ENCODE data around the gene TXNIP.

TXNIP gene

DNA sequence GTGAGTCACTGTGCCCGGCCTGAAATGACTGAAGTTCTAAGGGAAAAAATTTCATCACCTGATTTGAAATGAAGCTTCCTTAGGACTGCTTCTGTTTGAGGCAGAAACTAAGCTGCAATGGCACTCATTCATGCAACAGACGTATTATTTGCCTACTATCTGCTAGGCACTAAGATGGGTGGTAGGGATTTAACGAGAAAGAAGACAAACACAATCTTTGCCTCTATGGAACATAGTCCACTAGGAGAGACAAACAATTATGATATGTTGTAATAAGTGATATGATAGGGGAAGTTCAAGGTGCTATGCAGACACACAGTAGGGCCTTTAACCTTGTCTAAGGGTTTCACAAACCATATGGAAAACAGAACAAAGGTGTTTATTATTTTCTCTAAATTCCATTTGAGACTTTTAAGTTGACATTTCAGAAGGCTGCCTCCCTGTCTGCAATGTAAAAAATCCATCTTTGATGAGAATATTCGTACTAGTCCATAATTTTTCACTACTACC lies 49.8 kb downstream of the TXNIP start:
- DNase-seq (ENCODE audit: extremely low read depth in 1 of 2, low read depth in 1 of 2) = no peak

- no peak for DNase-seq (ENCODE audit: extremely low read depth in 1 of 2, low read depth in 1 of 2)
Observed at GRCh38 chr1:145944532-145944931, 51.8 kb downstream of the TXNIP start.

- DNase-seq (ENCODE audit: extremely low read depth in 1 of 2, low read depth in 1 of 2) = no peak
Observed at GRCh38 chr1:145942871-145943270, 53.5 kb downstream of the TXNIP start.

Measured in activated CD8-positive, alpha-beta memory T cell treated with anti-CD3 and anti-CD28 coated beads for 1 hour (primary cell).